NCI-H748 treated with DMSO at 0.1 percent for 48 hours (cell line): ENCODE results near the gene RPP30.
A peak's percentile ranks its signal among the peaks of the same experiment; 100 is the strongest.
"Not testable (repeated sequence)": the region's sequence is repeated elsewhere in the genome, so short reads cannot be mapped to it uniquely, and the experiment has no call there.

Experiments used
- DNase-seq: peaks from one replicate; lab custom pipeline; 2025; lab: John Stamatoyannopoulos, UW

Gene RPP30

GRCh38 chr10:90872648-90873020, 860 bp downstream of the RPP30 start:
- DNase-seq = no peak

GRCh38 chr10:90879062-90879461, 7.3 kb downstream of the RPP30 start:
- no peak for DNase-seq

GRCh38 chr10:90880059-90880719, 8.4 kb downstream of the RPP30 start:
- DNase-seq = not testable (repeated sequence)

GRCh38 chr10:90884431-90884830, 12.7 kb downstream of the RPP30 start:
- DNase-seq = no peak

- no peak for DNase-seq
These were observed 13.4 kb downstream of the RPP30 start for GRCh38 chr10:90885176-90885575.

GRCh38 chr10:90887555-90887954, 15.8 kb downstream of the RPP30 start:
- DNase-seq = no peak

- DNase-seq = no peak
These were observed 16.6 kb downstream of the RPP30 start for GRCh38 chr10:90888387-90888786.

GRCh38 chr10:90889636-90890035, 17.9 kb downstream of the RPP30 start:
- DNase-seq = no peak

- no peak for DNase-seq
These were observed 18.6 kb downstream of the RPP30 start for GRCh38 chr10:90890347-90890746.

GRCh38 chr10:90893190-90893589, 21.4 kb downstream of the RPP30 start:
- DNase-seq = no peak

GRCh38 chr10:90896916-90897315, 25.1 kb downstream of the RPP30 start:
- not testable (repeated sequence) for DNase-seq

- DNase-seq = no peak
These were observed 34.2 kb downstream of the RPP30 start for GRCh38 chr10:90905925-90906324.

GRCh38 chr10:90906596-90906995, 34.8 kb downstream of the RPP30 start:
- DNase-seq = no peak

- DNase-seq = peak; percentile 33
These were observed 39.6 kb downstream of the RPP30 start for GRCh38 chr10:90911133-90912051.

GRCh38 chr10:90912174-90912573, 40.4 kb downstream of the RPP30 start:
- no peak for DNase-seq

GRCh38 chr10:90912854-90913479, 41.2 kb downstream of the RPP30 start:
- DNase-seq = no peak

- DNase-seq = no peak
These were observed 42.1 kb downstream of the RPP30 start for GRCh38 chr10:90913774-90914420.

GRCh38 chr10:90914992-90915765, 43.4 kb downstream of the RPP30 start:
- DNase-seq = no peak

GRCh38 chr10:90915766-90916075, 43.9 kb downstream of the RPP30 start:
- no peak for DNase-seq

GRCh38 chr10:90916392-90917237, 44.8 kb downstream of the RPP30 start:
- no peak for DNase-seq
